GM18867 (cell line): Measurements from ENCODE around the gene SPIB.
"Not testable (repeated sequence)": the region's sequence is repeated elsewhere in the genome, so short reads cannot be mapped to it uniquely, and the experiment has no call there.

Experiments used
- ATAC-seq: cut with Tn5 transposase; IDR thresholded peaks from one replicate; pipeline ENCODE4 v1.9.1; 2021; ENCODE audit warnings: mild to moderate bottlenecking, moderate library complexity; ENCODE audit not compliant: unreplicated experiment

The SPIB gene

GRCh38 chr19:50390952-50391351, 27.8 kb upstream of the SPIB start:
- not testable (repeated sequence) for ATAC-seq

- no peak for ATAC-seq
Observed at GRCh38 chr19:50392759-50393158, 26.0 kb upstream of the SPIB start.

- ATAC-seq = no peak
Observed at GRCh38 chr19:50393589-50393988, 25.1 kb upstream of the SPIB start.

- ATAC-seq = no peak
Observed at GRCh38 chr19:50394017-50394416, 24.7 kb upstream of the SPIB start.

GRCh38 chr19:50398675-50399367, 19.9 kb upstream of the SPIB start:
- no peak for ATAC-seq

GRCh38 chr19:50399368-50399745, 19.4 kb upstream of the SPIB start:
- no peak for ATAC-seq

GRCh38 chr19:50401605-50402450, 16.9 kb upstream of the SPIB start:
- ATAC-seq = no peak

- no peak for ATAC-seq
Observed at GRCh38 chr19:50402544-50403301, 16.0 kb upstream of the SPIB start.

- ATAC-seq = no peak
Observed at GRCh38 chr19:50406156-50406820, 12.4 kb upstream of the SPIB start.

GRCh38 chr19:50406829-50407228, 11.9 kb upstream of the SPIB start:
- no peak for ATAC-seq

GRCh38 chr19:50409347-50409746, 9.4 kb upstream of the SPIB start:
- ATAC-seq = no peak

GRCh38 chr19:50410109-50410508, 8.6 kb upstream of the SPIB start:
- ATAC-seq = no peak

GRCh38 chr19:50412419-50412818, 6.3 kb upstream of the SPIB start:
- ATAC-seq = no peak

- ATAC-seq = no peak
Observed at GRCh38 chr19:50413096-50413495, 5.6 kb upstream of the SPIB start.

- no peak for ATAC-seq
Observed at GRCh38 chr19:50413531-50413930, 5.2 kb upstream of the SPIB start.

- peak; percentile 10 for ATAC-seq
Observed at GRCh38 chr19:50414864-50415660, 3.7 kb upstream of the SPIB start.

GRCh38 chr19:50415661-50416033, 3.1 kb upstream of the SPIB start:
- peak; percentile 59 for ATAC-seq

- ATAC-seq = no peak
Observed at GRCh38 chr19:50416034-50416977, 2.4 kb upstream of the SPIB start.
